T-helper 1 cell treated with Interleukin-12 subunit alpha and Interleukin-12 subunit beta and Interleukin-4 antibody, amounts not matched to agents 30 μg/mL and 1 μg/mL, for 36 hours (primary cell): ENCODE data around the gene KRTAP4-4.
"Not testable (repeated sequence)": the region's sequence is repeated elsewhere in the genome, so short reads cannot be mapped to it uniquely, and the experiment has no call there.

Source experiments
- H3K27ac Mint-ChIP-seq: one replicate; pipeline ENCODE4 v1.8.0; 2021; ENCODE audit warnings: mild to moderate bottlenecking, mixed read lengths
- H3K27me3 Mint-ChIP-seq: one replicate; pipeline ENCODE4 v1.8.0; 2021; ENCODE audit warnings: low read depth, mixed read lengths
- H3K36me3 Mint-ChIP-seq: one replicate; pipeline ENCODE4 v1.8.0; 2021; ENCODE audit warnings: low read depth, mixed read lengths
- H3K4me1 Mint-ChIP-seq: one replicate; pipeline ENCODE4 v1.8.0; 2021; ENCODE audit warnings: low read depth, mixed read lengths
- H3K4me3 Mint-ChIP-seq: one replicate; pipeline ENCODE4 v1.8.0; 2021; ENCODE audit warnings: mild to moderate bottlenecking, moderate library complexity, mixed read lengths
- H3K9me3 Mint-ChIP-seq: one replicate; pipeline ENCODE4 v1.8.0; 2021; ENCODE audit warnings: mixed read lengths

KRTAP4-4 gene

GRCh38 chr17:41133880-41134735 lies 26.4 kb downstream of the KRTAP4-4 start:
- Mint-ChIP-seq H3K36me3 (no peaks in the 10 kb centered on the region), H3K9me3 (peaks cover 4% of the 10 kb centered on the region), H3K27me3 (peaks cover 2% of the 10 kb centered on the region), H3K27ac (no peak overlapping the region), H3K4me3 (no peak overlapping the region), H3K4me1 (no peaks in the 10 kb centered on the region)

DNA sequence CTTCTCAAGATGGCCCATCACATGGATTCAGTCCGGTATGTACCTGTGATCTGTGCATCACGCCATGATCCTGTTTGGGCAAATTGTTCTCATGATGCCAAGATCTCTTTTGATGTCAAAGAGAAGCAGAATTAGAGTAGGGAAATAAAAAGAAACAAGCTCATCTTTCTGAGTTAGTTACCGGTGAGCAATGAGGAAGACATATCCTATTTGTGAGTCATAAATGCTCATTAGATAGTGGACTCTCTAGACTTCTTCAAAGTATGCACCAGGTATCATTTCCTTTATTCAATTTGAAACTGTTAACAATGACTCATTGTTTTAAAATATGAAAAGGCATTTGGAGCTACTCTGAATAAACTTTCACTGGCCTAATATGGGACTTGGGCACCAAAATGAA lies 28.6 kb downstream of the KRTAP4-4 start:
- H3K27ac Mint-ChIP-seq = no peak overlapping the region
- peaks cover 5% of the 10 kb centered on the region for H3K27me3 Mint-ChIP-seq
- H3K36me3 Mint-ChIP-seq = no peaks in the 10 kb centered on the region
- H3K4me3 Mint-ChIP-seq = no peak overlapping the region
- no peaks in the 10 kb centered on the region for H3K9me3 Mint-ChIP-seq
- no peaks in the 10 kb centered on the region for H3K4me1 Mint-ChIP-seq

DNA sequence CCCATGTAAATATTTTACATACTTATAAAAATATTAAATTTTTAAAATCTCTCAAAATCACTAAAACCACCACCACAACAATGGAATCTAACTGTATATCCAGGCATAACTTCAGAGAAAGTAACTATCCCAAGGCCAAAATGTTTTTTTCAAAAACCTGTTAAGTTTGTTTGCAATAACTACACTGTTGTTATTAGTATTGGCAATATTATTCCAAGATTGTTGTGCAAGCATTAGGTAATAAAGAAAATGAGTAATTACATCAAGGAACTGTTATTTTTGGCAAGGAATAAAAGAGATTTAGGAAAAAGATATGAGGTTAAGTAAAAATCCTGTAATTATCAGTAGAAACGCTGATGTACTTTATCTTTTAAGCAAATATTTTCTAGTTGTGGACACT lies 33.2 kb downstream of the KRTAP4-4 start:
- H3K4me3 Mint-ChIP-seq = no peak overlapping the region
- peaks cover 4% of the 10 kb centered on the region for H3K9me3 Mint-ChIP-seq
- H3K4me1 Mint-ChIP-seq = no peaks in the 10 kb centered on the region
- H3K27me3 Mint-ChIP-seq = peaks cover 19% of the 10 kb centered on the region
- H3K27ac Mint-ChIP-seq = no peak overlapping the region
- no peaks in the 10 kb centered on the region for H3K36me3 Mint-ChIP-seq

DNA sequence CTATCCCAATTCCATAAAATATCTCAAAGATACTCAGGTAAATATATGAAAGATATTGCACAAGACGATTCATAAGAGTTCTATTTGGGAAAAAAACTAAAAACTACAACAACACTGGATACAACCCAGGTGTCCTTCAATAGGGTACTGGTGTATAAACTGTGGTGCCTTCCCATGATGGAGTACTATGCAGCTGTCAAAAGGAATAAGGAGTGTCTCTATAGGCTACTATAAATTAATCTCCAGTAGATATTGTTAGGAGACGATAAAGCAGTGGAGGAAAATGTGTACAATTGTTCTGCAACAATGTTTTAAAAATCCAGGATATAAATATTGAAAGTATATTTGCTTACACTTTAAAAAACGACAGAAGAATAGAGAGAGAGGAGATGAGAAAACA lies 34.1 kb downstream of the KRTAP4-4 start:
- no peaks in the 10 kb centered on the region for H3K4me1 Mint-ChIP-seq
- H3K4me3 Mint-ChIP-seq = no peak overlapping the region
- H3K36me3 Mint-ChIP-seq = no peaks in the 10 kb centered on the region
- no peak overlapping the region for H3K27ac Mint-ChIP-seq
- peaks cover 5% of the 10 kb centered on the region for H3K9me3 Mint-ChIP-seq
- peaks cover 19% of the 10 kb centered on the region for H3K27me3 Mint-ChIP-seq

DNA sequence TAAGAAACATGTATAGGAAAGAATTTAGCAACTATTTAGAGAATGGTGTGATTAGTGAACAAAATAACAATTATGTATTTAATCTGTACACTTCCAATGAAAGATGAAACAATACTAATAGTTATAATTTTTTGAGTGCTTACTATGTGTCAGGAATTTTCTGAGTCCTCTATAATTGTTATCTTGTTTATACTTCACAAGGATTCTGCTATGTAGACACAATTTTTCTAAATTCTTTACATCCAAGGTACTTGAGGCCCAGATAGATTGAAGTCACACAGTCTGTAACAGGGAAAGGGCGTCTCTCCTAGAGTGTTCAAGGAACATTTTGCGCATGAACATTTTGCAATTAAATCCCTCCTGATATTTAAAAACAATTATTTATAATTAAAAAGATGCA lies 35.5 kb downstream of the KRTAP4-4 start:
- Mint-ChIP-seq H3K27me3 (peaks cover 19% of the 10 kb centered on the region), H3K4me1 (no peaks in the 10 kb centered on the region), H3K9me3 (peaks cover 9% of the 10 kb centered on the region), H3K27ac (no peak overlapping the region), H3K36me3 (no peaks in the 10 kb centered on the region), H3K4me3 (no peak overlapping the region)

- H3K4me3 Mint-ChIP-seq, H3K27ac Mint-ChIP-seq, H3K36me3 Mint-ChIP-seq, H3K4me1 Mint-ChIP-seq, H3K9me3 Mint-ChIP-seq: not testable (repeated sequence)
- peaks cover 15% of the 10 kb centered on the region for H3K27me3 Mint-ChIP-seq
Observed at GRCh38 chr17:41123991-41124371, 36.6 kb downstream of the KRTAP4-4 start, which contains the start of gene KRTAP4-12. TSS of gene KRTAP4-12 (minus strand) at chr17:41124182. CDS start at chr17:41124122, 60 bp downstream.

DNA sequence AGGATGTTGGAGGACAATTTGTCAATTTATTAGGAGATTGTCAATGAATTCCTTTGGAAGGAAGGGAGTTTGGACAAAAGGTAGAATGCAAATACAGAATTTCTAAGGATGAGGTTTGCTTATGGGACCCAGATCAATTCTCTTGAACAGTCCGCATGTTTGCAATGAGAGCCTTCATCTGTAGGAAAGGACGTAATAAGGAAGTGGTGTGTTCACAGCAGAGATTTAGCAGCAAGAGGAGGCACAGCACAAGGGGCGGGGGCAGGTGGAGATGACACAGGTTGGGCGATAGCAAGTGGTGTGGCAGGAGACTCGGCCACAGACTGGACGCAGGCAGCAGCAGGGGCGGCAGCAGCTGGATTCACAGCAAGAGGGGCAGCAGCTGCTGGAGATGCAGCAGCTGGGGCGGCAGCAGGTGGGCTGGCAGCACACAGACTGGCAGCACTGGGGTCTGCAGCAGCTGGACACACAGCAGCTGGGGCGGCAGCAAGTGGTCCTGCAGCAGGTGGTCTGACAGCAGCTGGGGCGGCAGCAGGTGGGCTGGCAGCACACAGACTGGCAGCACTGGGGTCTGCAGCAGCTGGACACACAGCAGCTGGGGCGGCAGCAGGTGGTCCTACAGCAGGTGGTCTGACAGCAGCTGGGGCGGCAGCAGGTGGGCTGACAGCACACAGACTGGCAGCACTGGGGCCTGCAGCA lies 37.1 kb downstream of the KRTAP4-4 start:
- not testable (repeated sequence) for H3K9me3 Mint-ChIP-seq, H3K4me1 Mint-ChIP-seq, H3K27ac Mint-ChIP-seq, H3K4me3 Mint-ChIP-seq, H3K36me3 Mint-ChIP-seq
- H3K27me3 Mint-ChIP-seq = peaks cover 14% of the 10 kb centered on the region

GRCh38 chr17:41121742-41122141 lies 38.8 kb downstream of the KRTAP4-4 start:
- Mint-ChIP-seq H3K27me3 (peaks cover 19% of the 10 kb centered on the region), H3K9me3 (peaks cover 9% of the 10 kb centered on the region), H3K27ac (no peak overlapping the region), H3K4me3 (no peak overlapping the region), H3K4me1 (no peaks in the 10 kb centered on the region), H3K36me3 (no peaks in the 10 kb centered on the region)

DNA sequence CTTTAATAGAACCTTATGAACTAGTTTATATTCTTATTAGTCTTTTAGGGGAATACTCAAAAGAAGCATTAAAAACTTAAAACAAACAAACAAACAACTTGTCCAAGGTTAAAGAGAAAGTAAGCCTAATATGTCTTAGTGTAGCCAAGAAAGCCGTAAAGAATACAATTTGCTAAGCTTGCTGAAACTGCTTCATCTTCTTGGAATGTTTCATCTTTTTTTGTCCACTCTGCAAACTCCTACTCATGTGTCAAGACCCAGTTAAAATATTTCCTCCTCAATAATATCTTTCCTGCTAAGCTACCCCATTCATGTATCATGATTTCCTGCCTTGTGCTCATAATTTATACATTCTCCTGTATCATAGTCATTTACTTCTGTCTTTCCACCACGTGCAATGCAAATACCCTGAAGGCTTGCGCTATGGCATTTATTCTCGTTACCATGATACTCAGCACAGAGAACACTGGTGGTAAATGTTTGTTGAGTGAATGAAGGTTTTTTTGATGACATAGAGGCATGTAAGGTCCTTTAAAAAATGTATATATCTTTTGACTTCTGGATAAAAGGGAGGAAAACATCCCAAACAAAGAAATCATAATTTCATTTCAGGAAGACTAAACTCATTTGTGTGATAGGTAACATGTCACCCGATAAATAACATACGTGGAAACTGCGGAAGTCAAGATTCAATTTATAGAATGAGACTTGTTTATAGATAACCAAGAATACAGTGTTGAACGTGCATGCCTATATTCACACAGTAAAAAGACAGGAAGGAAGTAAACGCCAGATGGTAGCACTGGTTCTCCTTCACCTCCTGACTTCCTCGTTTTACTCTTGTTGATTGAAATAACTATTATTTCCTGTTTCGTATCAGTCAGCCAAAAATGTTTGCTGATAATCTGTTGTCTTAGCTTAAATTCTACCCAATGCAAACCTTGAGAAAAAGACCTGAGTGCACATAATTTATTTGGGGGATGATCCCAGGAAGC lies 40.6 kb downstream of the KRTAP4-4 start:
- not testable (repeated sequence) for H3K27ac Mint-ChIP-seq, H3K36me3 Mint-ChIP-seq, H3K4me3 Mint-ChIP-seq, H3K9me3 Mint-ChIP-seq, H3K4me1 Mint-ChIP-seq
- peaks cover 15% of the 10 kb centered on the region for H3K27me3 Mint-ChIP-seq

DNA sequence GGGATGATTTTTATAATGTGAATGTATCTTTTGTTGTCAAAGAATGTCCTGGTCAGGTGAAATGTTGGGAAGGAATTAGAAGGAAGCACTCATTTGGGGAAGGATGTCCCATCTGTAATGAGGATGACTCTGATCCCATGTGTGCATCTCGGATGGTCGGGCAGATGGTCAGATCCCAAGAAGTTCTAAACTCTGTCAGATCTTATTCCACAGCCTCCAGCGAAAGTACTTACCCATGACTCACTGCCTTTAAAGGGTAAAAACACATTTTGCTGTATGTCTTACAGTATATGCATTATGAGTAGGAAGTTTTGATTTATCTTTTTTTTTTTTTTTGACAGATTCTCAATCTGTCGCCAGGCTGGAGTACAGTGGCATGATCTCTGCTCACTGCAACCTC lies 41.8 kb downstream of the KRTAP4-4 start:
- Mint-ChIP-seq H3K27me3 (peaks cover 11% of the 10 kb centered on the region), H3K4me1 (no peaks in the 10 kb centered on the region), H3K4me3 (no peak overlapping the region), H3K27ac (no peak overlapping the region), H3K9me3 (peaks cover 6% of the 10 kb centered on the region), H3K36me3 (no peaks in the 10 kb centered on the region)

DNA sequence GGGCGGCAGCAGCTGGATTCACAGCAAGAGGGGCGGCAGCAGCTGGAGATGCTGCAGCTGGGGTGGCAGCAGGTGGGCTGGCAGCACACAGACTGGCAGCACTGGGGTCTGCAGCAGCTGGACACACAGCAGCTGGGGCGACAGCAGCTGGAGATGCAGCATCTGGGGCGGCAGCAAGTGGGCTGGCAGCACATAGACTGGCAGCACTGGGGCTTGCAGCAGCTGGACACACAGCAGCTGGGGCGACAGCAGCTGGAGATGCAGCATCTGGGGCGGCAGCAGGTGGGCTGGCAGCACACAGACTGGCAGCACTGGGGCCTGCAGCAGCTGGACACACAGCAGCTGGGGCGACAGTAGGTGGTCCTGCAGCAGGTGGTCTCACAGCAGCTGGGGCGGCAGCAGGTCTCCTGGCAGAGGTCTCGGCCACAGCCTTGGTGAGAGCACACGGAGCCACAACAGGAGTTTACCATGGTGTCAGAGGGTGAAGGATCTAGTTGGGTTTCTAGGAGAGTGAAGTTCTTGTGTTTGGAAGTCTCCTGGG lies 42.6 kb downstream of the KRTAP4-4 start, which contains the start of gene KRTAP4-11:
TSS of gene KRTAP4-11 (minus strand) at position 528 of the 541 bp plus-strand sequence. CDS start at position 470, 58 bp downstream.
- not testable (repeated sequence) for H3K36me3 Mint-ChIP-seq, H3K27me3 Mint-ChIP-seq, H3K4me3 Mint-ChIP-seq, H3K9me3 Mint-ChIP-seq, H3K27ac Mint-ChIP-seq, H3K4me1 Mint-ChIP-seq

GRCh38 chr17:41116297-41116696 lies 44.3 kb downstream of the KRTAP4-4 start:
- no peaks in the 10 kb centered on the region for H3K36me3 Mint-ChIP-seq
- no peak overlapping the region for H3K27ac Mint-ChIP-seq
- H3K9me3 Mint-ChIP-seq = peaks cover 6% of the 10 kb centered on the region
- no peaks in the 10 kb centered on the region for H3K4me1 Mint-ChIP-seq
- H3K27me3 Mint-ChIP-seq = peaks cover 5% of the 10 kb centered on the region
- H3K4me3 Mint-ChIP-seq = no peak overlapping the region

- Mint-ChIP-seq H3K27me3 (peaks cover 5% of the 10 kb centered on the region), H3K4me3 (no peak overlapping the region), H3K9me3 (peaks cover 6% of the 10 kb centered on the region), H3K4me1 (no peaks in the 10 kb centered on the region), H3K36me3 (no peaks in the 10 kb centered on the region), H3K27ac (no peak overlapping the region)
Observed at GRCh38 chr17:41111151-41111885, 49.2 kb downstream of the KRTAP4-4 start.
